K562 (cell line): ENCODE data around the gene FBXO46. TPM values are rescaled to one million over a fixed set of nuclear protein-coding genes. Genes with fewer than 3 reads are reported as not detected.

Experiments used
- BRF2 ChIP-seq: IDR thresholded peaks from 3 replicates; pipeline ENCODE4 v1.6.1; 2011; ENCODE audit warnings: borderline replicate concordance, mild to moderate bottlenecking; ENCODE audit not compliant: insufficient read length, insufficient read depth
- DIDO1 ChIP-seq: fragments of 450-650 bp; IDR thresholded peaks from 2 replicates; pipeline ENCODE4 v1.6.1; 2016; ENCODE audit warnings: low read depth, missing biosample characterization, missing genetic modification characterization
- KDM1A ChIP-seq, 2 experiments: fragments of 450-650 bp; IDR thresholded peaks; 2 replicates each; pipeline ENCODE4 v1.6.1; 2016; ENCODE audit warnings: mild to moderate bottlenecking in 2 of 2
- MAFG ChIP-seq: fragments of 450-650 bp; conservative IDR thresholded peaks from 2 replicates; pipeline ENCODE4 v1.6.1; 2016; ENCODE audit warnings: missing genetic modification characterization, missing compliant biosample characterization
- NRF1 ChIP-seq, 2 experiments: fragments of 450-650 bp; IDR thresholded peaks in 1 of 2; conservative IDR thresholded peaks in 1 of 2; 2 replicates each; pipeline ENCODE4 v1.6.1; 2014; ENCODE audit warnings: mild to moderate bottlenecking in 2 of 2
- SRF ChIP-seq, 2 experiments: fragments of 250-450, 450-650 bp in 1 of 2; sonication (Bioruptor Pico) in 1 of 2; sonication (generic) in 1 of 2; formaldehyde crosslinking; IDR thresholded peaks; 2 replicates each; pipeline versions ENCODE4 v1.5.0 to v1.5.1; 2020 to 2022; ENCODE audit warnings: mild to moderate bottlenecking in 1 of 2, missing genetic modification reagents in 1 of 2
- THRB ChIP-seq: fragments of 450-650 bp; formaldehyde crosslinking; conservative IDR thresholded peaks from 2 replicates; pipeline ENCODE4 v1.4.0; 2022; ENCODE audit warnings: mild to moderate bottlenecking, missing genetic modification characterization
- TRIM24 ChIP-seq, 2 experiments: fragments of 450-650 bp; IDR thresholded peaks; 2 replicates each; pipeline ENCODE4 v1.6.1; 2016
- ZNF212 ChIP-seq: fragments of 450-650 bp; formaldehyde crosslinking; IDR thresholded peaks from 2 replicates; pipeline ENCODE4 v1.4.0; 2020; ENCODE audit warnings: mild to moderate bottlenecking
- ZNF318 ChIP-seq, 2 experiments: fragments of 450-650 bp; IDR thresholded peaks; 2 replicates each; pipeline ENCODE4 v1.6.1; 2016; ENCODE audit warnings: mild to moderate bottlenecking in 2 of 2, borderline replicate concordance in 1 of 2, low read depth in 1 of 2, moderate library complexity in 1 of 2
- ZNF561 ChIP-seq: fragments of 450-650 bp; formaldehyde crosslinking; conservative IDR thresholded peaks from 2 replicates; pipeline ENCODE4 v1.4.0; 2020; ENCODE audit warnings: mild to moderate bottlenecking, moderate library complexity
- polyA plus RNA-seq, 8 experiments: library from polyadenylated mRNA; depleted of rRNA in 4 of 8; stranded (reverse) in 5 of 8; unstranded in 3 of 8; fragments of >200 nt; fragmentation: Nextera tagmentation in 2 of 8; fragmentation: Illumina TruSeq in 1 of 8; extraction: Ambion mirVana in 2 of 8; extraction: Trizol in 1 of 8; gene quantifications; 2 replicates each; pipeline versions ENCODE4 v1.2.1 to v1.2.3, GENCODE V29; 2011 to 2014; ENCODE audit warnings: inconsistent platforms in 1 of 8, missing spikeins in 1 of 8
- total RNA-seq, 7 experiments: library from RNA; depleted of rRNA in 6 of 7; stranded (reverse); fragments of >200 nt in 6 of 7; fragmentation: Illumina TruSeq in 2 of 7; extraction: Trizol in 2 of 7; gene quantifications; 2 replicates each; pipeline versions ENCODE4 v1.2.1 to v1.2.3, GENCODE V29; 2011 to 2021; ENCODE audit warnings: low replicate concordance in 1 of 7
- TF ChIP-seq, protein P1 (sequence below): sonication (generic); formaldehyde crosslinking; IDR thresholded peaks from 2 replicates; pipeline ENCODE4 v1.8.1; 2022; ENCODE audit warnings: missing genetic modification reagents
- TF ChIP-seq, protein P2 (sequence below), 2 experiments: fragments of 450-650 bp in 1 of 2; sonication (generic) in 1 of 2; formaldehyde crosslinking; conservative IDR thresholded peaks; 2 replicates each; pipeline versions ENCODE4 v1.4.0 to v1.8.1; 2020 to 2022; ENCODE audit warnings: mild to moderate bottlenecking in 1 of 2, missing genetic modification reagents in 1 of 2

Gene FBXO46
- total and polyA plus RNA-seq, 9 of the 15 experiments (the other 6 are each of a cell fraction or from before 2014, with no cell fraction given): 1.5 to 36.1 (median 7.3) TPM

GRCh38 chr19:45730368-45731288 is at the start of gene FBXO46 (continued):
- no peak for TF ChIP-seq ZNF318 (IDR thresholded peaks at IDR 0.05; ENCODE audit: borderline replicate concordance in 1 of 2, low read depth in 1 of 2)
- TF ChIP-seq DIDO1 (tag): no peak
- TF ChIP-seq, protein P1, sequence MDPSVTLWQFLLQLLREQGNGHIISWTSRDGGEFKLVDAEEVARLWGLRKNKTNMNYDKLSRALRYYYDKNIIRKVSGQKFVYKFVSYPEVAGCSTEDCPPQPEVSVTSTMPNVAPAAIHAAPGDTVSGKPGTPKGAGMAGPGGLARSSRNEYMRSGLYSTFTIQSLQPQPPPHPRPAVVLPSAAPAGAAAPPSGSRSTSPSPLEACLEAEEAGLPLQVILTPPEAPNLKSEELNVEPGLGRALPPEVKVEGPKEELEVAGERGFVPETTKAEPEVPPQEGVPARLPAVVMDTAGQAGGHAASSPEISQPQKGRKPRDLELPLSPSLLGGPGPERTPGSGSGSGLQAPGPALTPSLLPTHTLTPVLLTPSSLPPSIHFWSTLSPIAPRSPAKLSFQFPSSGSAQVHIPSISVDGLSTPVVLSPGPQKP (CRISPR knock-in tag): no peak
- TF ChIP-seq BRF2: no peak
- peak; percentile 98 to 99 for TF ChIP-seq NRF1 (conservative IDR thresholded peaks at IDR 0.05 in 1 of 2, IDR thresholded peaks at IDR 0.05 in 1 of 2)
- TF ChIP-seq MAFG: no peak
- TF ChIP-seq THRB (CRISPR knock-in tag): 0 out of 2 replicates have a peak, but pooled peaks have one; percentile 4
- TF ChIP-seq ZNF212 (CRISPR knock-in tag): no peak
- no peak for TF ChIP-seq KDM1A (IDR thresholded peaks at IDR 0.05)
- TF ChIP-seq SRF (CRISPR knock-in tag; IDR thresholded peaks at IDR 0.05): peak in 1 of 2 experiments; percentile 82; a peak in 2 of 4 replicates
- TF ChIP-seq TRIM24 (IDR thresholded peaks at IDR 0.05): 0 out of 4 replicates have a peak, but pooled peaks of 1 of the 2 experiments have one; percentile 15
- TF ChIP-seq ZNF561 (CRISPR knock-in tag): no peak
- TF ChIP-seq, protein P2, sequence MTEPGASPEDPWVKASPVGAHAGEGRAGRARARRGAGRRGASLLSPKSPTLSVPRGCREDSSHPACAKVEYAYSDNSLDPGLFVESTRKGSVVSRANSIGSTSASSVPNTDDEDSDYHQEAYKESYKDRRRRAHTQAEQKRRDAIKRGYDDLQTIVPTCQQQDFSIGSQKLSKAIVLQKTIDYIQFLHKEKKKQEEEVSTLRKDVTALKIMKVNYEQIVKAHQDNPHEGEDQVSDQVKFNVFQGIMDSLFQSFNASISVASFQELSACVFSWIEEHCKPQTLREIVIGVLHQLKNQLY (CRISPR knock-in tag; conservative IDR thresholded peaks at IDR 0.05): no peak
